HG03135 (cell line): ENCODE measurements around the gene CACHD1.

Experiments used
- ATAC-seq: cut with Tn5 transposase; IDR thresholded peaks from one replicate; pipeline ENCODE4 v1.9.1; 2021; ENCODE audit warnings: mild to moderate bottlenecking, moderate library complexity; ENCODE audit not compliant: unreplicated experiment

Gene CACHD1

DNA sequence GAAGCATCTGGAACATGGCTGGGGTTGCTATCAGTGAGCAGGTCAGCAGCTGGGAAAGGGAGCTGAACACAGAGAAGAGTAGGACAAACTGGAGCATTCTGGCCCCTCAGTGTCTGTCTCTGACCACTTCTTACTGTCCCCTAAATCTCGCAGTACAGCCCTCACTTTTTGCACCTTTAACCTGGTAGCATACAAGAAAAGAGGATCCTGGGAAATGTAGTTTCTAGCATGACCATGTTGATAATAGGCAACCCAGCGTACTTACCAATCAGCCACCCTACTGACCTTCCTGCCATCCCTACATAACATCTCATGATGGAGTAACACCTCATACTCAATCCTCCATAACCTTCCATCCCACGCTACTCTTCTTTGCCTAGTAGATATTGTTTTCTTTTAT, 175.8 kb downstream of the CACHD1 start:
- no peak for ATAC-seq

DNA sequence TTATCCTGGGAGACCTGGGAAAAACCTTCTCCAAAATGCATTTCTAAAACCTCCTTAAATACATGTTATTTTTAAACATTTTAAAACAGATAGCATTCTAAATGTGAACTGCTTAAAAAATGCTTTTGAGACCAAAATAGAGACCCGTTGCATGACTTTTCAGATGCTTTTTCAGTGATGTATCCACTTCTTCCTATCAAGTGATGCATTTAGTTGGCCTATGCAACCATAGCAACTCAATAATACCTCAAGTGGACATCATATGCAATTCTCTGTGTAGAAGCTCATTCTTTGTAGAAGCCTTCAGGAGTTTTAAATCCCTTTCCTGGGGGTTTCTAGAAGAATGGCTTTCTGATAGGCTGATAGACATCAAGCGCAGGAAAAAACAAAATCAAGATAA, 180.5 kb downstream of the CACHD1 start:
- no peak for ATAC-seq

DNA sequence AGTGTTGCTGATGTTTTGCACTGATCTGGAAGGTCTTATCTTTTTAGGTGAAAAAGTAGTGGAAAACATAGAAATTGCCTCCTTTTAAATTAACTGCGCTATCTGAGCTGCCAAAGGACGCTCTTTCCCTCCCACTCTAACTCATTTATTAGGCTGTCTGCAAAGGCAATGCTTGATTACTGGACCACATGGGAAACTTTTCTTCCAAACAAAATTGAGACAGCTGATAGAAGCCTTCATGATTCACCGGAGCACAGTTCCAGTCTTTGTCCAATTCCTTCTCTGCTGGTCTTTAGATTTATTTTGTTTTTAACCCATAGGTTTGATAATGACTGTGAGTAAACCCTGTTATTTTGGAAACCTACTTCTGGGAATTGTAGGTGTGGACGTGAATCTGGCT, 181.9 kb downstream of the CACHD1 start:
- ATAC-seq, result no peak

DNA sequence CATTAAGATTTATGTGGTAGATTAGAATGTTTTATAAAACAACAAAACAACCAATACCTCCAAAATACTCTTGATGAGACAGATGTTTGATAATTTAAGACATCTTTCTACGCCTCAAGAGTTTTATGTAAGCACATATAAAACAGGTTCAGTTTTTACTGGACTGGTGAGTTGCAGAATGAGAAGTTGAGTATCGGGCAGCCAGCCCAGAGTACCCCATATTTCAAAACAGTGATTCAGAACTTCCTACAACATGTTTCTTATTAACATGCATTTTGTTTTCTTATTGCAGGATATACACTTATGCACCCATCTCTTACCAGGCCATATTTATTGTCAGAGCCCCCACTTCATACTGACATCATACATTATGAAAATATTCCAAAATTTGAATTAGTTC, 183.5 kb downstream of the CACHD1 start:
- no peak for ATAC-seq

DNA sequence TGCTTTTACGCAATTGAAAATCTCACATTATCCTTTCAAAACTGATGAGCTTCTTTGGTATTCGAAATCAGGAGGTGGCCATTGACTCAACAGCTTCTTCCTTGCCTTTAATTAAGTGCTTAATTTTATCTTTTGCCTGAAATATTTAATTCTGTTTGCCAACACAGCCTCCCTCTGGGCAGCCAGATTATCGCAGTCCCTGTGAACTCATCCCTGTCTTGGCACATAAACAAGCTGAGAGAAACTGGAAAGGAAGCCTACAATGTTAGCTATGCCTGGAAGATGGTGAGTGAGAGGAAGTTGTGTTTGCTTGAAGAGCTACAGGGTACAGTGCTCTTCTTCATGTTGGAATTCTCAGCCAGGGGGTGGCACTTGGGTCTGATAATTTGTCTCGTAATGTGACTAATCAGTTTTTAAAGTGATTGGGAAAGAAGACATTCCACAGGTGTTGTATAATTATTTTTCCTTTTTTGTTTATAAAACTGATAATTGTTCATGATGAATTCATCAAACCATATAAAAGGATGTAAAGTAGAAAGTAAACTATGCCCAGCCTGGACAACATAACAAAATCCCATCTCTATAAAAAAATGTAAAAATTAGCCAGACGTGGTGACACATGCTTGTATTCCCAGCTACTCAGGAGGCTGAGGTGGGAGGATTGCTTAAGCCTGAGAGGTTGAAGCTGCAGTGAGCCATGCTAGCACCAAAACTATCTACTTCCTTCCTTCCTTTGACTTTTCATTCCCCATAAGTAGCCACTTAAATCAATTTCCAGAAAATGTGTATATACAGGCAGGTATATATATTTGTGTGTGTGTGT, 184.8 kb downstream of the CACHD1 start:
- ATAC-seq, result no peak

DNA sequence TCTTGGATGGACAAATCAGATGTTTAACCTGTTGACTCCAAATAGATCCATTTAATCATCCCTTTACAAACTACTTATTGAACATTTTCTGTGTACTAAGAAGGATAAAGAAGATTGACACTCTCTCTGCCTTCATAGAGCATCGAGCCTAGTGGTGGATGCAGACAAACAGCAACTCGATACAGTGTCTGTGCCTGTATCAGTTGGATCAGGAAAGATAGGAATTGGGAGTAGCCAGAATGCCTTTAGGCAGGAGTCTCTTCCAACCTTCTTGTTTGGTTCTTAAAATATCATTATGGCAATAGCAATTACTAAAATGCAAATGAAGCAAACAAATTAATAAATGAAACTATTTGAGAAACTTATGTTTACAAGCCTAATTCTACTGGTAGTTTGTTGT, 185.9 kb downstream of the CACHD1 start:
- ATAC-seq, result no peak

DNA sequence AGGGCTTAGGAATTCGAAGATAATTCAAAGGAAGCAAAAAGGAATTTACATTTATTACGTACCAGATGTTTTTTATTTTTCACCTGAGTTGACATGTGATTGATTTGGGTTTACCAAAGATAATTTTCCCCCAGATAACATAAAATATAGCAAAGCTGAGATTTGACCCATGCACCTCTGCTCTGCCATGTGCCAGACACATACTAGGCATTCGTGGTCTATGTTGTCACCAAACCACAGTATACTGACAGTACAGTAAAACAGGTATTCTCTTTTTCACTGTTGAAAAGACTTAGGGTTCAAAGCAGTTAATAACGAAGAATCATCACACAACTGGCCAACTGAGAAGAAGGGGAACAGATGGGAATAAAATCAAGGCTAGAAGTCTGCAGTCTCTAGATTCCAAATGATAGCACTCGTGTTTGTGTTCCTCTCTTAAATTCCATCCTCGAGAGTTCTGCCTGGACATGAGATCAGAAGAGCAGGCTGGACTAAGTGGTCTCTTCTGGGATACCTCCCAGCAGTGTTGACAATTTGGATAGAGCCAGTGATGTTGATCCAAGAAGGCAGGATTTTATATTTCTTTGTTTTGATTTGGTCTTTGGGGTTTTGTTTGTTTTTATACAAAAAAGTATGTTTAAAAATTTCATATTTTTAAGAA, 189.7 kb downstream of the CACHD1 start:
- ATAC-seq, result no peak

DNA sequence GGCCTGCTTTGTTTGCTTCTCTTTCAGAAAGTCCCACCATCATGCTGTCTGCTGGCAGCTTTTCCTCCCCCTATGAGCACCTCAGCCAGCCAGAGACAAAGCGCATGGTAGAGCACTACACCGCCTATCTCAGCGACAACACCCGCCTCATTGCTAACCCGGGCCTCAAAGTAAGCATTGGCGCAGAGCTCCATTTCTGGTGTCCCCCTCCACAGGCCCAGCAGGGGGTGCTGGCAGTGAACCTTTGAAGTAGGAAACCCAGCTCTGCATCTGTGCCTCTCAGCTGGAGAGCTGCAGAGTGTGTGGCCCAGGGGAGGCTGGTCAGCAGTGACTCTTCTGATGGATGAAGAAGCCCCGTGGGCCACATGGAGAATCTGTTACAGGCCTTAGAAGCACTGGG, 193.7 kb downstream of the CACHD1 start:
- ATAC-seq, result no peak

DNA sequence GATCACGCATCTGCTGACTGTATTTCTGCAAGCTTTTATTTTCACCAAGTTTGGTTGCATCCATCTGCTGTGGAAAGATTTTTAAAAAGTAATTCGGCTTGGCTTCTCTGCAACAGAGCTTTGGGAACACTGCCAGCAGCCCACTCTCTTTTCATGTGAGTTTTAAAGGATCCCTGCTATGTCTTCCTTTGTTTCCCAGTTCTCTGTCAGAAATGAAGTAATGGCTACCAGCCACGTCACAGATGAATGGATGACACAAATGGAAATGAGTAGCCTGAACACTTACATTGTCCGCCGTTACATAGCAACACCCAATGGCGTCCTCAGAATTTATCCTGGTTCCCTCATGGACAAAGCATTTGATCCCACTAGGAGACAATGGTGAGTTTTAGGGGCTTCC, 194.4 kb downstream of the CACHD1 start:
- ATAC-seq, result no peak

DNA sequence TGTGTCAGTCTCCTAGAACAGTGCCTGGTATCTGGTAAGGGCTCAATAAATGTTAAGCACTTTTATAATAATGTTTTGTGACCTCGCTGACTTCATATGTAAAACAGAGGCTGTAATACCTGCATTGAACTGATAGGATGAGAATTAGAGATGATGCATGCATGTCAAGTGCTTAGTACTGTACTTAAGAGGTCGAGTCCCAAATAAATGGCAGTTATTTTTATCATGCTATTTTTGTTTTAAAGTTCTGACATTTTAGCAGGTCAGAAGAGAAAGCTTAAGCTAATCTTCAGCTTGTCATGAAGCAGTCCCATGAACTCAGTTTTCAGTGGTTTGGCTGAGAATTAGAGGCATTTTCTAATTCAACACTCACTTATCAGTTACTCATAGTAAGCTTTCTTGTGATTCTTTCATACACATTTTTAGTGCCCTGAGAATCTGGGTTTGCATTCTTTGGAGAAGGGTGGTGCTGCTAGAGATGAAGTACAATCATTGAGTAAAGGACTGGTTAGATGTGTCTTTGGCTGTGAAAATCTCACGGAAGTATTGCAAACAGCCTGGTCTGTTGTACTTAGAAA, 199.3 kb downstream of the CACHD1 start:
- ATAC-seq, result no peak

DNA sequence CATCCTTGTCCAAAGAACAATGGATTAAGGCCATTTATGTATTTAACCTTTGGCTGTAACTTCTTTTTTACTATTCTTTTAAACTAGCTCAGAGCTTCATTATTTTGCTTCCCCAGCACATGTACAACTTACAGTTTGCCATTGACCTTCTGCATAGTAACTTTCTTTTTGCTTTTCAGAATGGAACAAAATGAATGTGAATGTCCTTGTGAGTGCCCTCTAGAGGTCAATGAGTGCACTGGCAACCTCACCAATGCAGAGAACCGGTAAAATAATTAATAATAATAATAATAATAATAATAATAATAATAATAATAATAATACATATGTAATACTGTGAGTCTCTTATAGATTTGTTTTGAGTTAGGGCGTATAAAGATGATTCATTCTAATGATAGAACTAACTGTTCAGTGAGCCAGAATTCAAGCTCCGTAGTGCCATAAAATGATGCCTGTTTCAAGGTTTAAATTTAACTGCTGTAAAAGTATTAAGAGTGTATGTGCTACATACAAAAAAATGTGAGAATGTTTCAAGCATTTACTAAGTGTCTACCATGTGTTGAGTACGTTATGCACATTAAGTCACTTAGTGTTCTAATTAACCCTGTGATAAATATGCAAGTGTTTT, 205.9 kb downstream of the CACHD1 start:
- no peak for ATAC-seq

DNA sequence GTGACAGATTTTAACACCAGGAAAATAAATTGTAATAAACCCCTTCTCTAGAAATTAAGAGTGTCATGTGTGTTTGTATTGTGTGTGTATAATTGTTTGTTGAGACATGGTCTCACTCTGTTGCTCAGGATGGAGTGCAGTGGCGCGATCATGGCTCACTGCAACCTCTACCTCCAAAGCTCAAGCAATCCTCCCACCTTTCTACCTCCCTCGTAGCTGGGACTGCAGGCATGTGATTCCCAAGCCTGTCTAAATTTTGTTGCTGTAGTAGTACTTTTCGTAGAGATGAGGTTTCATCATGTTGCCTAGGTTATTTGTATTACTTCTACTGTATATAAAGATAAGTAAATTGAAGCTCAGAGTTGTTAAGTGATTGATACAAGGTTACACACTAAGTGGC, 206.5 kb downstream of the CACHD1 start:
- no peak for ATAC-seq

DNA sequence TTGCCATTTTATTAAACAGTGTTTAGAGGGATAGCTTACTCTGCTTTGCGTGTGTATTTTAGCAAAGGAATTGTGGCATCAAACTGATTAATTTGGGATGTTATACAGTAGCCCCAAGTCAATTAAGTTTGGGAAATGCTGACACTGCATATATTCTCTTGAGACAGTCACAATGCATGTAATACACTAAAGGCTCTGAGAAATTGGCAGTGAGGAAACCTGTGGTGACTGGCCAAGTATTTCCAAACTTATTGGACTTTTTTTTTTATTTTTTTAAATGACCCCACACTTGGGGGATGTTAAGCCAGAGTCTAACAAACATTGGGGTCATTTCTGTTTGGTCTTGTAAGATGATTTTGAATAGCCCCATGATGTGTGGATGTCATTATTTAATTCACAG, 207.6 kb downstream of the CACHD1 start:
- ATAC-seq, result no peak

DNA sequence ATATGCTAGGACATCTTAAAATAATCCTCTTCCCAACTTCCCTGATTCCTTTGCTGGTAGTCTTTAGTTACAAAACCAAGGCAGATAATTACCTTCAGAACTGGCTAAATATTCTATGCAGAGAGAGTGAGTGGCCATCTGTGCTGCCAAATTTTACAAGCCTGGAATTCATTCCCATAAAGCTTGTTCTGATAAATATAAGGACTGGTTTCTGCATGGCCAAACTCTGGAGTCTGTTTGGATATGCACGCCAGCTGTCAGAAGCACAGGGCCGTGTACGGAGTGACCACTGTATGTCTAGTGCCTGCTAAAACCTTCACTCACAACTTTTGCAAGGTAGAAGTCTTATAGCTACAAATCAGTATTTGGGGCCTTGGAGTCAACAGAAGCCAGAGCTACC, 208.4 kb downstream of the CACHD1 start:
- ATAC-seq, result no peak

DNA sequence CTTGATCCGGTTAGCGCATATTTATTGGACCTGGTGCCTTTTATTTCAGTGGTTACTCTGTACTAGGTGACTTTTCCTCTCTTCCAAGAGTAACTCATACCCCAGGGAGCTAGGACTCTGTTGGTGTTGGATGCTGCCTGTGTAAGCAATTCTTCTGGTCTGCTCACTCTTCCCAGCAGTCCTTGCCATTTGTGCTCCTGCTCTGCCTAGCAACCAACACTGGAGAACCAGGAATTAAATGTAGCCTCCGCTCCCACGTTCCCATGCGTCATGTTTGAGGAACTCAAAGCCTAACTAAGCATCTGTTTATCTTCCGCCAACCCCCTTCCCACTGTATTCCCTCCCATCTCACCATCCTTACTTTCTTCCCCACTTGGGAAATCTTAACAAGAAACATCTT, 209.2 kb downstream of the CACHD1 start:
- ATAC-seq, result no peak

DNA sequence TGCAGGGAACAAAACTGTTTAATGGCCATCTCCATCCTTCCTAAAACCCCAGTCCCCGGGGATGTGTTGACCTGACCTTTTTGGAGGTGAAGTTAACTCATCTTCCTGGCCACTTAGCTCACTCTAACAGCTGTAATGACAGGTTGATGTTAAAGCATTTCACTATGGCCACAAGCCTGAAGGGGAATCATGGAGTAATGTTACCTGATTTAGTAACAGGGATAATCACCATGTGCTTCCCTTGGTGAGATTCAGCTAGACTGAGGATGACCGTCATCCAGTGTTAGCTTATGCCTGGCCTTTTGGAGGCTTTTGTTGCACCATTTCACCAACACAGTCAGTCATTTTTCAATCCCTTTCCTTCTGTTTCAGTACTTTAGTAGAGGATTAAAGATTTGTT, 210.7 kb downstream of the CACHD1 start:
- no peak for ATAC-seq

DNA sequence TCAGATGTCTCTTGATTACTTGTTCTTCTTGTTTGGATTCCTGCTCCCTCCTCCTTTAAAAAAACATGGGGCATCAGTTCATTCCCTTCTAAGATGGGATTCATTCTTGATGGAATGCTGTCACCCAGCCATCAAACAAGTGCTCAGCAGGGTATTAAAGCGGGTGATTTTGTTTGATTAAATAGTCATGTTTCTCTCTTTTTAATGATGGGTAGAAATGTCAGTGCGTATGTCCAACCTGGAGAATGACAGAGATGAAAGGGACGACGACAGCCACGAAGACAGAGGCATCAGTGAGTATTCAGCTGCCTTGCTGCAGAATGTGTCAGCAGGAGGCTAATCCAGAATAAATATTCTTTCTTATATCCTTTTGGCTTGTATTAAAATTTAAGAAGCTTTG, 211.1 kb downstream of the CACHD1 start:
- no peak for ATAC-seq

DNA sequence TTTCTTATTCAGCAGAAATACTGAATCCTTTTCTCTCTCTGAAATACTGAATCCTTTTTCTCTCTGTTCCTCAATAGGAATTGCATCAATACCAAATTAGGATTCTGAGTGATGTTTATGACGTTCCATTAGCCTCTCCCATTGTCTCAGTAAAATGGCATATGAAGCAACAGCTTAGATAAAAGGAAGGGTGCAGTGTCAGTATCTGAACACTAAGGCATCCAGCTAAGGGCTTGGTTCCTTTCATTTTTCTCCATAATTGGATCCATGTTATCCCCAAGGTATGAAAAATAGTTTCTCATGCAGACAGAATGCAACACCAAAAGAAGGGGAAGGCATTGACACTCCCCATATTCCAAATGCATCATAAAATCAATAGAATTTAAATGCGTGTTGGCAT, 213.5 kb downstream of the CACHD1 start:
- no peak for ATAC-seq

DNA sequence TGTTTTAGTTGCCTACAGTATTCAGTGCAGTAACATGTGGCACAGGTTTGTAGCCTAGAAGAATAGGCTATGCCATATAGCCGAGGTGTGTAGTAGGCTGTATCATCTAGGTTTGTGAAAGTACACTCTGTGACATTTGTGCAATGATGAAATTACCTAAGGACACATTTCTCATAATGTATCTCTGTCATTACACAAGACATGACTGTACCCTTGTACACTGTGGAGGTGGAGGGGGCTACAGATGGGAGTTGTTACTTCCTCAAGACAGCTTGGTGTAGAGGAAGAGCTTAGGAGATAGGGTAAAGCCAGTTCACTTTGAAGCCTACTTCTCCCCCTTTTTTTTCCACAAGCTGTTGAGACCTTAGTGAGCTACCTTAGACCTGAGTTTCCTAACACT, 215.3 kb downstream of the CACHD1 start:
- ATAC-seq, result no peak

DNA sequence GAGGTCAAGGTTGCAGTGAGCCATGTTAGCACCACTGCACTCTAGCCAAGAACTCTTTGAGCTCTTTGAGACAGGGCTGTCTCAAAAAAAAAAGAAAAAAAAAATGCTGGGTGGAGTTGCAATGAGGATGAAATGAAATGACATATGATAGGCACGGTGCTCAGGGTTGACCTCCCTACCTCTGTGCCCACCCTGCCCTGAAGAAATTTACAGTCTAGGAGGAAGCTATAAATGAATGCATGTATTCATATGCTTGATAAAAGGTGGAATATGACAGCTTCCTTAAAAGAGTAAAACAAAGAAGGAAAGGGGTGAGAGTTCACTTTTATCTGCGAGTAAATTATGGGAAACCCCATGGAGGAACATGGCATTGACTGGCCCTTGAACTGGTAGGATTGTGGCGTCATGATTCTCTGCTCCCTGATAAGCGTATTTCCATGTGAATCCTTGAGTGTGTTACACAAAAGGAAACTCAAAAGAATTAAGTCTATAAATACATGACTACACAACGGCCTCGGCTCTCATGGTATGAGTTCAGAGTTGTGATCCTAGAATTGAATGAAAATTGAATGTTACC, 215.9 kb downstream of the CACHD1 start:
- no peak for ATAC-seq
